Cardiac fibroblast (primary cell): ENCODE results near the gene TMEM115.

Source experiments
- DNase-seq, 2 donors: peaks; one replicate each; pipeline versions ENCODE4 v3.0.0 to v3.0.0-alpha.2; 2010; ENCODE audit warnings: low read depth in 2 of 2
- H3K4me3 ChIP-seq, 2 donors: replicated peaks in 1 of 2; 1 replicate in 1 of 2; 2 replicates in 1 of 2; pipeline ENCODE4 v1.5.1; 2011; ENCODE audit warnings: low read depth in 2 of 2, low read length in 2 of 2, mild to moderate bottlenecking in 2 of 2, moderate library complexity in 1 of 2
- CTCF ChIP-seq: IDR thresholded peaks from one replicate; pipeline ENCODE4 v1.5.1; 2011; ENCODE audit warnings: low read depth, mild to moderate bottlenecking, low read length, inconsistent platforms

TMEM115 gene

GRCh38 chr3:50370594-50370993 is 11.3 kb upstream of the TMEM115 start:
- peak in 1 of 2 donors; percentile 58 for DNase-seq
- H3K4me3 ChIP-seq, result no peak overlapping the region
- no peak for TF ChIP-seq CTCF

- DNase-seq, result no peak
- H3K4me3 ChIP-seq, result no peak overlapping the region
- TF ChIP-seq CTCF, result no peak
These were observed 9.8 kb upstream of the TMEM115 start for GRCh38 chr3:50369012-50369670.

DNA sequence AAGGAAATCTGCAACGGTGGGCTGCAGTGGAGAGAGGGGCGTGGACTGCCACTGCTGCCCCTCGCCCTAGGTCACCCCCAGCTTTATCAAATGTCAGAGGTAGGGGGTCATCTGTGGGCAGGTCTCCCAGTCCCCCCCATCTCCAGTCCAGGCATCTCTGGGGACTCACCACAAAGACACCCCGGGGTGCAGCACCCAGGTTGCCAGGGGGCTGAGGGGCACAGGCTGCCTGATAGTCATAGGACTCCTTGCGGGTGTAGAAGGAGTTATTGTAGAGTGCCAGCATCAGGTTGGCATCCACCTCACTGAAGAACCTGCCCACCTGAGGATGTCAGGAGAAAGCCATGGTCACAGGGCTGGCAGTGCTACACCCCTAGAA is 6.5 kb upstream of the TMEM115 start:
- H3K4me3 ChIP-seq, result no peak overlapping the region
- no peak for TF ChIP-seq CTCF

DNA sequence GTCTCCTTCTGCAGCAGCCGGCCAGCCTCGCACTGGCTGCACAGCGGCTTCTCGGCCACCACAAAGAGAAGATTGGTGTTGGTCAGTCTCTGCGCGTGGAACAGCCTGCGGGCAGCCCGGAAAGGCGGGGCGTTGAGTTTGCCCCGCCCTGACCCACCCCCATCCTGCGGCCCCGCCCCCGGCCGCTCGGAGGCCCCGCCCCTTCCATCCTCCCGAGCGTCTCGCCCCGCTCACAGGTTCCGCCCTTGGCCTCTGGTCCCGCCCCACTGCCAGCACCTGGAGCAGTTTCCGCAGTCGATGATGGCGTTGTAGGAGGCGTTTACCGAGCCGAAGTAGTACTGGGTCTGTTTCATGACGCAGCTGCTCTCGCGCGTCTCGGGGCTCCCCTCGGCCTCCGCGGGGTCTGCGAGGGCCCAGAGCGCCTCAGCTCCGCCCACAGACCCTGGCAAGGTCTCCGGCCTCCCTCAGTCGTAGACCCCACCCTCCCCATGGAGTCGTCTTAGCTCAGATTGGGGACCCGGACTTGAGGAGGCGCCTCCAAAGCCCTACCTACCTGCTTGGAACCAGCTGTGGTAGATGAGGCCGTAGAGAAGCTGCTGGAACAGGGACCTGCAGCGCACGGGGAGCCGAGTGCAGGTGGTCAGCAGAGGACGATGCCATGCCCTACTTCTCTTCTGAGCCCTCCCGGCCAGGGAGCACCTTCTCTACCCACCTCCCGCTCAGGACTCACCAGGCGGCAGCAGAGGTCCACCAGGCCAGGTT is 5.9 kb upstream of the TMEM115 start:
- TF ChIP-seq CTCF, result no peak
- peak overlapping the region; percentile 47 to 50 for H3K4me3 ChIP-seq
- peak; percentile 65 to 73 for DNase-seq

More for the DNA sequence above, 6.5 kb upstream of the TMEM115 start:
- no peak for DNase-seq

DNA sequence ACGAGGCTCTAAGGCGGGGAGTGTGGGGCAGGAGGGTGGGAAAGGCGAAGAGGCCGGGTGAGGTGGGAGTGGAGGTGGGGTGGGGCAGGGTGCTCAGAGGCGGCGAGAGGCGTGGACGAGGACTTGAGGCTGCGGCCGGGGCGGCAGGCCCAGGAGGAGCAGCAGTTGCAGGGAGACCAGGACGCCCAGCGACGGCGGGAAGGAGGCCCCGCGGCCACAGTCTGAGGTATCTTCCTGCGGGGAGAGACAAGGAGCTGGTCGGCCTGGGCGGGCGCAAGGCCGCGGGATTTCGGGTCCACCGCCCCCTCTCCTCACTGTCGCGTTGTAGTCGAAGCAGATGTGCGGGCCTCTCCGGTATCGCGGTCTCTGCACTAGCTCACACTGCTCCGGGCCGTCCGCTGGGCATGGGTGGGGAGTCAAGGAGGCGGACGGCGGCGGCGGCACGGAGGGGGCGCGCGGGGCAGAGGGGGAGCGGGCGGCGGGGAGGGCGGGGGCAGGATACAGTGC is 5.3 kb upstream of the TMEM115 start:
- no peak for DNase-seq
- peak overlapping the region; percentile 47 to 50 for H3K4me3 ChIP-seq
- TF ChIP-seq CTCF, result no peak

DNA sequence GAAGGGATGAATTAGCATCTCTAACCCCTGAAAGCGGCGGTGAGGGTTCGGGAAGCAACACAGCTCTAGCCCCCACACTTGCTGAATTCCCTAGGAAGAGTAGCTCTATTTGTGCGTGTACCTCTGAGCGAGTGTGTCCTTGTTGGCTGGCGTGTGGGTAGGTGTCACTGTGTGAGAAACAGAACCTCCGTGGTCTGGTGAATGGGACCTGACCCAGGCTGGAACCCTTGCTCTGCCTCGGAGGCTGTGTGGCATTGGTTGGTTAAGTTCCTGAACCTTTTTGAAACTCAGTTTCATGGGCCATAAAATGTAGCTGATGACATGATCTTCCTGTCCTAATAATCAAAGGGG is 414 bp upstream of the TMEM115 start:
- H3K4me3 ChIP-seq, result peak overlapping the region in 1 of 2 donors; percentile 94
- no peak for DNase-seq

More for the DNA sequence above, 414 bp upstream of the TMEM115 start:
- no peak for TF ChIP-seq CTCF
